GM18909 (cell line): ENCODE results near the gene KRTAP19-8.

Experiments
- ATAC-seq: cut with Tn5 transposase; IDR thresholded peaks from one replicate; pipeline ENCODE4 v1.9.1; 2021; ENCODE audit warnings: mild to moderate bottlenecking; ENCODE audit not compliant: unreplicated experiment, poor library complexity

KRTAP19-8 gene

GRCh38 chr21:31012133-31013089 lies 25.9 kb downstream of the KRTAP19-8 start:
- ATAC-seq, result peak; percentile 61

- ATAC-seq, result no peak
These were observed 26.9 kb downstream of the KRTAP19-8 start for GRCh38 chr21:31011412-31011811.

DNA sequence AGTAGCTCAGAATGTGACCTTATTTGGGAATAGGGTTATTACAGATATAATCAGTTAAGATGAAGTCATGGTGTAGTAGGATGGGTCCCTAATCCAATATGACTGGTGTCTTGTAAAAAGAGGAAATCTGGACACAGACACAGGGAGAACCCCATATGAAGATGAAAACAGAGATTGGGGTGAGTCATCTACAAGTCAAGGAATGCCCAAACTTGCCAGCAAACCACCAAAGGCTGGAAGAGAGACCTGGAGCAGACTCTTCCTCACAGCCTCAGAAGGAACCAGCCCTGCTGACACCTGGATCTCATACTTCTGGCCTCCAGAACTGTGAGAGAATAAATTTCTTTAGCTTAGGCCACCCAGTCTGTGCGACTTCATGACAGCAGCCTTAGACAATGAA lies 29.9 kb downstream of the KRTAP19-8 start:
- no peak for ATAC-seq

DNA sequence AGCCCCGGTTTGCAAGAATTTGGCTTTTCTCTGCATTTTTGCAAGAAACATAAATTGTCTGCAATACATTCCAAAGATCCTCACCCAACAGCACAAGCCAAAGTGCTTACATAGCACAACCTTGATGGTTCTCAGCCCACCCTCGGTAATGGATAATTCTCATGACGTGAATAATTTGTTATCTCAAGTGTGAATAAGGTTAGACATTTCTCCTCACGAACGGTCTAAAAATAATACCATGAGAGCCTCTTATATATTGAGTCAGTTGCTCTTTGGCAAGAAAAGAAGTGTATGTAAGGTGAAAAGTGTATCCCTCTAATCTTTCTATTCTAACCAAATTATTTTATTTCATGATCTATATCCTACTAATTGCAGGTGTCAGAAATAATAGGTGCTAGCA lies 33.3 kb downstream of the KRTAP19-8 start:
- no peak for ATAC-seq

- ATAC-seq, result no peak
These were observed 34.8 kb downstream of the KRTAP19-8 start for GRCh38 chr21:31003471-31003870.

DNA sequence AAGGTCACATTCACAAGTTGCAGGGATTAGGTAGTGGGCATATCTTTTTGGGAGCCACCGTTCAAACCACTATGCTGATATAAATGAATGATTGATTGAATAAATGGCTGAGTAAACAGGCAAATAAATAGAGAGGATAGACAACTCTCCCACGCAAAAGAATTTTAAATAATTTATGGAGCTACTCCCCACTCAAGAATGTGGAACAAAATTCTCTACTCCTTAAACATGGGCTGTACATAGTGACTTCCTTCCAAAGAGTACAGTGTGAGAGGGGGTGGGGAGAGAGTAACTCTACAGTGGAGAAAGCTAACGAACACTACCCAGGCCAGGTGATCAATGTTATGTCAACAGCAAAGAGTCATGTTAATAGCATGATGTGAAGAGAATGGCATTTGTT lies 40.7 kb downstream of the KRTAP19-8 start:
- no peak for ATAC-seq

DNA sequence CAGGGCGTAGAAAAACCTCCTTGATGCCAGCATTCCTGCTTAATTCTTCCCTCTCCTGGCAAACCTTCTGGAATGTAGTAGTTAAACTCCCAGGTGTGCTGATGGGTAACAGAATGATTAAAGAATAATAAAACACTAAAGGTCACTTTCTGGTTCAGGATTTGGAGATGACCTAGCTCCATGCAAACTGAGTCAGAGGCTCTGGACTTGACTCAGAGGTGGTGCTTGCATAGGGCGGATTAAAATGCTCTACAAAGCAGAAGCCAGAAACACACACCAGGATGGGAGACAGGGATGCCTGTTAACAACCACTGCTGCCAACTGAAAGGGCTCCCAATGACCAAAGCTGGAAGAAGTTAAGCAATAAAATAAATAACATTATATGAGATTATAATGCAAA lies 41.5 kb downstream of the KRTAP19-8 start:
- ATAC-seq, result no peak

GRCh38 chr21:30994932-30995331 lies 43.3 kb downstream of the KRTAP19-8 start:
- ATAC-seq, result no peak

DNA sequence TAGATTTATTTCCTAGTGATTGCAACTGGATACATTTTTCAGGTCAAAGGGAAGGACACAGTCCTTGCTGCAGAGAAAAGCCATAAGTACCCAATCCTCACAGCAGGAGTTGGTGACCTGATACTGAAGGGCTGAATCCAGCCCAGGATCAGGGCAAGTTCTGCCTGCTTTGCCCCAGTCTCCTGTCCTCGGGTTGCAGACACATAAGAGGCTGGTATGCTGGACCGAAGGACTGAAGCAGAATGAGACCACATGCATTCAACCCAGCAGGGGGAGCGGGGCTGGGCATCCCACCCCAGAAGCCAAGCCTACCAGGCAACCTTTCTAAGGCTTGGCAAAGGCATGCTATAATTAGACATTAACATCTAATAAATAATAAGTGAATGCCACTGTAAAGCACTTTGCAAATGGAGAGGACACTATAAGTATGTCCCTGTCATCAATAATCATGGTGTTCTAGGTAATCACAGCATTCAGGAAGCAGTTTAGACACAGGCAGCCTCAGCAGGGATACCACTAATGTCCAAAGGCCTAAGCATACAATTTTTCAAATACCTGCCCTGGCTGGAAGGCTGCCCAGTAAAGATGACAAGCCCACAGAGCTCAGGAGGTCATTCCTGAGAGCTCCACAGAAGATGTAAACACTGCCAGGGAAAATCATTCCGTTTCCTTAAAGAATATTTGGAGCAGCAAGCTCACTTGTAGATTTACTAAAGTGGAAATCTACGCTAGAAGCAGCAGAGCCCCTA lies 47.6 kb downstream of the KRTAP19-8 start:
- ATAC-seq, result no peak

GRCh38 chr21:30988706-30989105 lies 49.6 kb downstream of the KRTAP19-8 start:
- no peak for ATAC-seq
